ENCODE measurements around the gene DMAC1. TPM values are rescaled to one million over a fixed set of nuclear protein-coding genes. Genes with fewer than 3 reads are reported as not detected.

DMAC1 gene, protein sequence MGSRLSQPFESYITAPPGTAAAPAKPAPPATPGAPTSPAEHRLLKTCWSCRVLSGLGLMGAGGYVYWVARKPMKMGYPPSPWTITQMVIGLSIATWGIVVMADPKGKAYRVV
- total RNA-seq: 10 to 100 TPM; 51.1 to 52.1 TPM

DNA sequence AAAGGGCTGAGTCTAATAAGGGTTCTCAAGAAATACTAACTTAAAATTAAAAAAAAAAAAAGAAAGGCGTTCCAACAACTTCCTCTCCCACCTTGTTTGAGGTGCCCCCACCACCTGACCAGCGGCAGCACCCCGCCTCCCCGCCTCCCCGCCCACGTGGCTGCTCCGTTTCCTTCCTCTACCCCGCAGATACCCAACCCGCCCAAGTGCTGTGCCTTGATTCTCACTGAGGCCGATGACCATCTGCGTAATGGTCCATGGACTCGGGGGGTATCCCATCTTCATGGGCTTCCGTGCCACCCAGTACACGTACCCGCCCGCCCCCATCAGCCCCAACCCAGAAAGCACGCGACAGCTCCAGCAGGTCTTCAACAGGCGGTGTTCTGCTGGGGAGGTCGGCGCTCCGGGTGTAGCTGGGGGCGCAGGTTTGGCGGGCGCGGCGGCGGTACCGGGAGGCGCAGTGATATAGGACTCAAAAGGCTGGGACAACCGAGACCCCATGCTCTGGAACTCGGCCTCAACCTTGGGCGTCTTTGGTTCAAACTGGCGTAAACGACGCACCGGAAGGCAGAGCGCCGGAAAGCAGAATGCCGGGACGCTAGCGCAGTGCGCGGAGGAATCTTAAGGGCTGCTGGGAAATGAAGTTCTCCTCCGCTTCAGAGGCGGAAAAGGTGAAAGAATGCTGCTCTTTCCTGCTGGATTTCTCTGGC lies at the start of gene DMAC1:
DMAC1 (minus strand) TSS at position 545 of the 710 bp plus-strand sequence; CDS start at position 501, 44 bp downstream.
- Mint-ChIP-seq H3K4me1 (ENCODE audit: low read depth) (peaks cover 28% of the 10 kb centered on the region), H3K27ac (peak within 1 kb of the TSS; percentile 94), H3K27me3 (ENCODE audit: low read depth) (no peaks in the 10 kb centered on the region), H3K9me3 (no peaks in the 10 kb centered on the region), H3K4me3 (peak within 1 kb of the TSS; percentile 91), H3K36me3 (ENCODE audit: low read depth) (peaks cover 20% of the 10 kb centered on the region)
- peak; percentile 82 for DNase-seq
- CTCF ChIA-PET: no interaction called here
- intact Hi-C loops (cut with micrococcal nuclease): loop anchor here (1.0 to 10.0 kb wide), 6 partner anchors 43 to 1042 kb away; partner anchors contain the start of gene KDM4C

DNA sequence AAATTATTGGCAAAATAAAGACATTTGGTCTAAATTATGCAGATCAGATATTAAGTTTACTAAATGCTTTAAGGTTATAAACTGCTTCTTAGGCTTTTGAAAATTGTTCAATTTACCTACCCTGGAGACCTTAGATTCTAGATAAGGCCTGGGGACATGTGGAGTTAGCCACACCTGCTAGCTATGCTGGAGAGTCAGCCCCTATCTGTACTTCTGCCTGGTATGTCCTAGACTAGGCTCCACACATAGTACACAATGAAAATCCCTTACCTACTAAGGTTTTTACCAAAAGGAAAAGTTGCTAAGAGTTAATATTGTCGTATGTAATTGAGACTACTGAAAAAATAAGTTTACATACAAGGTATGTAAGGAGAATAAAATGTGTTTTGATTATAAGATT lies 49.8 kb upstream of the DMAC1 start:
- Mint-ChIP-seq H3K4me1 (ENCODE audit: low read depth) (no peaks in the 10 kb centered on the region), H3K27me3 (ENCODE audit: low read depth) (no peaks in the 10 kb centered on the region), H3K27ac (no peak overlapping the region), H3K4me3 (no peak overlapping the region), H3K36me3 (ENCODE audit: low read depth) (no peaks in the 10 kb centered on the region), H3K9me3 (no peaks in the 10 kb centered on the region)
- intact Hi-C loops (cut with micrococcal nuclease): loop anchor here (10.0 kb wide), 1 partner anchor 335 kb away; no protein-coding TSS in a partner anchor
- CTCF ChIA-PET: interaction anchor here (0.6 to 0.7 kb wide), 5 partner anchors 44 to 1793 kb away, joined by 3 to 6 read pairs (median 6); no protein-coding TSS in a partner anchor
- no peak for DNase-seq

- Mint-ChIP-seq H3K9me3 (no peaks in the 10 kb centered on the region), H3K4me1 (ENCODE audit: low read depth) (no peaks in the 10 kb centered on the region), H3K27ac (no peak overlapping the region), H3K27me3 (ENCODE audit: low read depth) (no peaks in the 10 kb centered on the region), H3K4me3 (no peak overlapping the region), H3K36me3 (ENCODE audit: low read depth) (no peaks in the 10 kb centered on the region)
- CTCF ChIA-PET: interaction anchor here (0.9 kb wide), 1 partner anchor 43 kb away, joined by 3 read pairs; no protein-coding TSS in a partner anchor
- DNase-seq: no peak
- intact Hi-C loops (cut with micrococcal nuclease): loop anchor here (10.0 kb wide), 1 partner anchor 336 kb away; no protein-coding TSS in a partner anchor
Measured at GRCh38 chr9:7848498-7848897, 48.9 kb upstream of the DMAC1 start.

GRCh38 chr9:7844242-7844641 lies 44.7 kb upstream of the DMAC1 start:
- intact Hi-C loops (cut with micrococcal nuclease): loop anchor here (10.0 kb wide), 1 partner anchor 341 kb away; no protein-coding TSS in a partner anchor
- Mint-ChIP-seq H3K27ac (no peak overlapping the region), H3K36me3 (ENCODE audit: low read depth) (no peaks in the 10 kb centered on the region), H3K4me1 (ENCODE audit: low read depth) (no peaks in the 10 kb centered on the region), H3K4me3 (no peak overlapping the region), H3K9me3 (no peaks in the 10 kb centered on the region), H3K27me3 (ENCODE audit: low read depth) (no peaks in the 10 kb centered on the region)
- CTCF ChIA-PET: interaction anchor here (0.7 kb wide), 1 partner anchor 179 kb away, joined by 3 read pairs; no protein-coding TSS in a partner anchor
- no peak for DNase-seq

GRCh38 chr9:7841831-7842230 lies 42.3 kb upstream of the DMAC1 start:
- H3K9me3 Mint-ChIP-seq: no peaks in the 10 kb centered on the region
- H3K4me3 Mint-ChIP-seq: no peak overlapping the region
- no peaks in the 10 kb centered on the region for H3K36me3 Mint-ChIP-seq (ENCODE audit: low read depth)
- CTCF ChIA-PET: no interaction called here
- intact Hi-C loops (cut with micrococcal nuclease): loop anchor here (10.0 kb wide), 1 partner anchor 343 kb away; no protein-coding TSS in a partner anchor
- H3K27ac Mint-ChIP-seq: no peak overlapping the region
- no peak for DNase-seq
- no peaks in the 10 kb centered on the region for H3K4me1 Mint-ChIP-seq (ENCODE audit: low read depth)
- H3K27me3 Mint-ChIP-seq (ENCODE audit: low read depth): no peaks in the 10 kb centered on the region

DNA sequence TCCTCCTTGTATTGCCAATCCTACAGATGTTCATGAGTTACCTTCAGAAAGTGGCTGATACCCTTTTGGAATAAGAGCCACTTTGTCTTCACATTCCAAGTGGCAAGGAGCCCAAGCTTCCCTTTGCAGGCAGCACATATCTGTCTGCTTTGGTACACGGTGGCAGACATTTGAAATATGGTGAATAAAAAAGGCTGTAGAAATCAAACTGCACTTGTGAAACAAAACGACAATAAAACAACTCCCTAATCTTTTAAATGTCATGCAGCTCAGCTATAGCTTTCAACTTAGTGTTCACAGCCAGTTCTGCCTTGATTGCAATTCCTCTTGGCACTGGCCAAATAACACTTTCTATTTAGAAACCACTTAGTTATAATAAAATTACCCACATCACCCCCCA lies 35.0 kb upstream of the DMAC1 start:
- CTCF ChIA-PET: interaction anchor here (1.1 kb wide), 1 partner anchor 12 kb away, joined by 4 read pairs; no protein-coding TSS in a partner anchor
- Mint-ChIP-seq H3K36me3 (ENCODE audit: low read depth) (no peaks in the 10 kb centered on the region), H3K9me3 (no peaks in the 10 kb centered on the region), H3K27ac (no peak overlapping the region), H3K4me1 (ENCODE audit: low read depth) (no peaks in the 10 kb centered on the region), H3K4me3 (no peak overlapping the region), H3K27me3 (ENCODE audit: low read depth) (no peaks in the 10 kb centered on the region)
- intact Hi-C loops (cut with micrococcal nuclease): no loop called here
- no peak for DNase-seq

GRCh38 chr9:7828334-7828733 lies 28.8 kb upstream of the DMAC1 start:
- CTCF ChIA-PET: no interaction called here
- DNase-seq: no peak
- intact Hi-C loops (cut with micrococcal nuclease): no loop called here

DNA sequence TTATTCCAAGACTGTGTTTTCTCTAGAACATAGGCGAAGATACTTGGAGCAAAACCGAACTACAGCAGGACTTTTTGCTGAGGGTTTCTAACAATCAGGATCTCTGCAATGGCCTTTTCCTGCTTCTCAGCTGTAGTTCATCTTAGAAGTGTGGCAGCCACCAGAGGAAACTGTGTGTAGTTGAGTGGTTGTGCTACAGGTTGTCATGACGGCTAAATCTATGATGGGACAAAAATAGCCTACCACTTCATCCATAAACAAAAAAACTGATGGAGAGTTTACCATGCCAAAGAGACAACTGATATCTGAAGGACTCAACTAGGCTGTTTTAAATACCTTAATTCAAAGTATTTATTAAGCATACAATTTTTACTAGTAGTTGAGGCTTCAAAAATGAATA lies 28.2 kb upstream of the DMAC1 start:
- Mint-ChIP-seq H3K4me3 (no peak overlapping the region), H3K9me3 (no peaks in the 10 kb centered on the region), H3K27me3 (ENCODE audit: low read depth) (no peaks in the 10 kb centered on the region), H3K4me1 (ENCODE audit: low read depth) (no peaks in the 10 kb centered on the region), H3K36me3 (ENCODE audit: low read depth) (no peaks in the 10 kb centered on the region), H3K27ac (no peak overlapping the region)
- intact Hi-C loops (cut with micrococcal nuclease): no loop called here
- CTCF ChIA-PET: no interaction called here
- no peak for DNase-seq

More at GRCh38 chr9:7828334-7828733, 28.8 kb upstream of the DMAC1 start:
- H3K4me1 Mint-ChIP-seq (ENCODE audit: low read depth): no peaks in the 10 kb centered on the region
- H3K4me3 Mint-ChIP-seq: no peak overlapping the region
- H3K27me3 Mint-ChIP-seq (ENCODE audit: low read depth): no peaks in the 10 kb centered on the region
- H3K36me3 Mint-ChIP-seq (ENCODE audit: low read depth): no peaks in the 10 kb centered on the region
- no peaks in the 10 kb centered on the region for H3K9me3 Mint-ChIP-seq
- H3K27ac Mint-ChIP-seq: no peak overlapping the region

GRCh38 chr9:7827056-7827455 lies 27.5 kb upstream of the DMAC1 start:
- Mint-ChIP-seq H3K4me1 (ENCODE audit: low read depth) (no peaks in the 10 kb centered on the region), H3K27me3 (ENCODE audit: low read depth) (no peaks in the 10 kb centered on the region), H3K9me3 (no peaks in the 10 kb centered on the region), H3K4me3 (no peak overlapping the region), H3K27ac (no peak overlapping the region), H3K36me3 (ENCODE audit: low read depth) (no peaks in the 10 kb centered on the region)
- CTCF ChIA-PET: no interaction called here
- DNase-seq: no peak
- intact Hi-C loops (cut with micrococcal nuclease): no loop called here

DNA sequence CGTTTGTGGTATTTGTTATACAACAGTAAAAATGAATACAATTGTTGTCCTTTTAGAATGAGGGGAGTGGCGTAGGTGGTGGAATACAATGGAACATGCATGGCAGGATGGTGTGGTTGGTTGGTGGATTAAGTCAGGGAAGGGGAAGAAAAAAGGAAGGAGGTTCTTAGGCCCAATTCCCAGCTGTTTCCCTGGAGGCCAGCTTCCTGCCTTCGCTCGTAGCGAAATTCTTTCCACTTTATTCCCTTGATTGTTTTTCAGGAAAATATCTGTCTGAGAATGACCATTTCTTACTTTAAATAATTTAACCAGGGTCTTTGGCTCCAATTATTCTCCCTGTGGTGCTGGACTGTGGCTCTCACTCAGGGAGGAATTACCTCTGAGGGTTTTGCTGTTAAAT lies 24.1 kb upstream of the DMAC1 start:
- Mint-ChIP-seq H3K36me3 (ENCODE audit: low read depth) (no peaks in the 10 kb centered on the region), H3K4me1 (ENCODE audit: low read depth) (no peaks in the 10 kb centered on the region), H3K9me3 (no peaks in the 10 kb centered on the region), H3K27me3 (ENCODE audit: low read depth) (no peaks in the 10 kb centered on the region), H3K4me3 (no peak overlapping the region), H3K27ac (no peak overlapping the region)
- DNase-seq: no peak
- CTCF ChIA-PET: no interaction called here
- intact Hi-C loops (cut with micrococcal nuclease): no loop called here

DNA sequence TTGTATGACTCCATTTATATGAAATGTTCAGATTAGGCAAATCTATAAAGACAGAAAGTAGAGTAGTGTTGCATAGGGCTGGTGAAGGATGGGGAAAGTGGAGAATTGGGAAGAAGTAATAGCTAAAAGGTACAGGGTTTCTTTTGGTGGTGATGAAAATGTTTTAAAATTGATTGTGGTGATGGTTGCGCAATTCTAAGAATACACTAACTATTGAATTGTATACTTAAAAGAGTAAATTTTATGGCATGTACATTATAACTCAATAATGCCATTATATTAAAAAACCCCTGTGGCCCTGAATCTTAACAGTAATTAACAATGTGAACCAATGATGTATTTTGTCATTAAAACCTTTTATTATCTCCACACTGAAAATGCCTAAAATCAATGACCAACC lies 20.4 kb upstream of the DMAC1 start:
- Mint-ChIP-seq H3K9me3 (no peaks in the 10 kb centered on the region), H3K27ac (no peak overlapping the region), H3K36me3 (ENCODE audit: low read depth) (no peaks in the 10 kb centered on the region), H3K4me1 (ENCODE audit: low read depth) (no peaks in the 10 kb centered on the region), H3K4me3 (no peak overlapping the region), H3K27me3 (ENCODE audit: low read depth) (no peaks in the 10 kb centered on the region)
- CTCF ChIA-PET: no interaction called here
- DNase-seq: no peak
- intact Hi-C loops (cut with micrococcal nuclease): no loop called here

GRCh38 chr9:7816021-7816420 lies 16.4 kb upstream of the DMAC1 start:
- Mint-ChIP-seq H3K27me3 (ENCODE audit: low read depth) (no peaks in the 10 kb centered on the region), H3K4me1 (ENCODE audit: low read depth) (no peaks in the 10 kb centered on the region), H3K27ac (no peak overlapping the region), H3K9me3 (no peaks in the 10 kb centered on the region), H3K36me3 (ENCODE audit: low read depth) (no peaks in the 10 kb centered on the region), H3K4me3 (no peak overlapping the region)
- intact Hi-C loops (cut with micrococcal nuclease): no loop called here
- CTCF ChIA-PET: no interaction called here
- no peak for DNase-seq

DNA sequence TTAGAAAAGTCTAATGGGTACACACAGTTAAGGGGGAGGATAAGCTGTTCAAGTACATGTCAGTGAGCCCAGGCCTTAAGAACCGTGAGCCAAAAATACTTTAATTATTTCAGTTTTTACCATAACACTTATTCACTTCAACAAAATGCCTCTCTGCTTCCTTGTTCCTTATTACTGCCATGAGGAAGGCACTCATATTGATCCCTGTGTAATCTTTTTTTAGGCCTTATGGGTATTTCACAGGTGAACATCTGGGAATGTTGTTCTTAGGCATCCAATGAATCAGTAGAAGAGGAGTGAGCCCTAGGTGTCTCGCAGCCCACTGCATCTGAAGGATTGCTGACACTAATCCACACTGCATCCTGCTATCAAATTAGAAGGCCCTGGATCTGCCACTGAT lies 13.5 kb upstream of the DMAC1 start:
- no peak for DNase-seq
- H3K9me3 Mint-ChIP-seq: no peaks in the 10 kb centered on the region
- H3K4me1 Mint-ChIP-seq (ENCODE audit: low read depth): no peaks in the 10 kb centered on the region
- H3K27me3 Mint-ChIP-seq (ENCODE audit: low read depth): no peaks in the 10 kb centered on the region
- no peaks in the 10 kb centered on the region for H3K36me3 Mint-ChIP-seq (ENCODE audit: low read depth)
- intact Hi-C loops (cut with micrococcal nuclease): no loop called here
- no peak overlapping the region for H3K4me3 Mint-ChIP-seq
- CTCF ChIA-PET: no interaction called here
- H3K27ac Mint-ChIP-seq: no peak overlapping the region
